CD4-positive, alpha-beta T cell (primary cell): ENCODE data around the gene UPF1. TPM values are rescaled to one million over a fixed set of nuclear protein-coding genes. Genes with fewer than 3 reads are reported as not detected.
A peak's percentile ranks its signal among the peaks of the same experiment; 100 is the strongest.

Source experiments
- ATAC-seq: fragments of 200-7000 bp; cut with Tn5 transposase; one replicate; pipeline ENCODE4 v1.10.0; 2022; ENCODE audit warnings: mild to moderate bottlenecking; ENCODE audit not compliant: poor library complexity
- CTCF ChIA-PET: fragments of 350-600 bp; sonication (Branson Sonifier 250); formaldehyde crosslinking; loops from one replicate; lab custom pipeline; 2021; ENCODE audit warnings: antibody characterized with exemption, inconsistent platforms; lab: Charles Lee
- POLR2A ChIA-PET: fragments of 350-600 bp; sonication (Branson Sonifier 250); formaldehyde crosslinking; loops from one replicate; lab custom pipeline; 2021; ENCODE audit warnings: antibody characterized with exemption, inconsistent platforms; lab: Charles Lee
- DNase-seq, 14 experiments: peaks; one replicate each; pipeline ENCODE4 v3.0.0-alpha.2; 2013 to 2020; ENCODE audit warnings: mixed read lengths in 2 of 14
- H3K27ac ChIP-seq, 2 donors: one replicate each; pipeline versions ENCODE4 v1.5.1 to v1.7.0; 2013; ENCODE audit warnings: low read length in 2 of 2, low read depth in 1 of 2, mild to moderate bottlenecking in 1 of 2
- H3K27me3 ChIP-seq, 2 experiments: 1 replicate in 1 of 2; 2 replicates in 1 of 2; pipeline versions ENCODE4 v1.6.1 to v1.7.0; 2013; ENCODE audit warnings: low read length in 2 of 2, control low read depth in 1 of 2, mild to moderate bottlenecking in 1 of 2, moderate library complexity in 1 of 2; ENCODE audit not compliant: insufficient read depth in 2 of 2, control insufficient read depth in 1 of 2
- H3K36me3 ChIP-seq: one replicate; pipeline ENCODE4 v1.6.1; 2013; ENCODE audit warnings: low read length, control low read depth; ENCODE audit not compliant: insufficient read depth
- H3K4me1 ChIP-seq: one replicate; pipeline ENCODE4 v1.6.1; 2013; ENCODE audit warnings: low read length, control low read depth; ENCODE audit not compliant: insufficient read depth
- H3K4me3 ChIP-seq: one replicate; pipeline ENCODE4 v1.5.1; 2013; ENCODE audit warnings: mild to moderate bottlenecking, low read length, moderate library complexity
- H3K9me3 ChIP-seq, 2 experiments: 1 replicate in 1 of 2; 2 replicates in 1 of 2; pipeline versions ENCODE4 v1.6.1 to v1.7.0; 2013; ENCODE audit warnings: low read length in 2 of 2, mild to moderate bottlenecking in 2 of 2, control low read depth in 1 of 2, moderate library complexity in 1 of 2; ENCODE audit not compliant: control insufficient read depth in 1 of 2, insufficient read depth in 1 of 2
- H3K27ac Mint-ChIP-seq: one replicate; pipeline ENCODE4 v1.8.0; 2020; ENCODE audit warnings: mixed read lengths
- H3K27me3 Mint-ChIP-seq: one replicate; pipeline ENCODE4 v1.8.0; 2021; ENCODE audit warnings: mixed read lengths
- H3K36me3 Mint-ChIP-seq: one replicate; pipeline ENCODE4 v1.8.0; 2021; ENCODE audit warnings: low read depth, mixed read lengths
- H3K4me1 Mint-ChIP-seq: one replicate; pipeline ENCODE4 v1.8.0; 2021; ENCODE audit warnings: low read depth, mixed read lengths
- H3K4me3 Mint-ChIP-seq: one replicate; pipeline ENCODE4 v1.8.0; 2020; ENCODE audit warnings: mild to moderate bottlenecking, mixed read lengths
- H3K9me3 Mint-ChIP-seq: one replicate; pipeline ENCODE4 v1.8.0; 2020; ENCODE audit warnings: mixed read lengths
- CTCF ChIP-seq: fragments of 200-600 bp; IDR thresholded peaks from one replicate; pipeline ENCODE4 v1.8.0; 2022; ENCODE audit warnings: antibody characterized with exemption, mild to moderate bottlenecking
- intact Hi-C, 2 experiments: fragments of 100-400 bp; cut with DNase I in 1 of 2; cut with micrococcal nuclease in 1 of 2; formaldehyde crosslinking; loops; one replicate each; pipeline versions ENCODE4 v1.15.1 to v1.9.0; 2023 to 2025; cut with DNase I, micrococcal nuclease
- total RNA-seq, 174 experiments: library from RNA in 2 of 174; stranded (reverse) in 2 of 174; gene quantifications; one replicate each; pipeline ENCODE4 v1.2.3 and lab custom pipeline; 2021 to 2026

Gene UPF1
- total RNA-seq, 2 experiments from 2014 or later: 146 to 150 TPM

DNA sequence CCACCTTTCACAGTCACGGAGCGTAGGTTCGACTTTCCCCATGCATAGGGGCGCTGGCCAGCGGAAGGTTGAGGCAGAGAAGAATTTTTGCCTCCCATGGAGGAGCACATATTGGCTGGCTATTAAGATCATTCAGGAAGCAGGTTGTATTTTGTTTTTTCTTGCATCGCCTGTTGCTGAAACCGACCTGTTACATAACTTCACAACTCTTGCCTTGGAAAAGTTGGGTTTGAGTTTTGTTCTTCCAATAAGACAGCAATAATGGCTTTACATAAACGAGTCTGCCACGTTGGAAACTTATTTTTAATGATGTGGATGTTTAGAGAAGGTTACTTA is 1.4 kb downstream of the UPF1 start:
- Histone ChIP-seq H3K4me3 (peak overlapping the region; percentile 64), H3K36me3 (peaks cover 25% of the 10 kb centered on the region), H3K9me3 (no peaks in the 10 kb centered on the region), H3K27ac (no peak overlapping the region), H3K4me1 (peaks cover 59% of the 10 kb centered on the region), H3K27me3 (no peaks in the 10 kb centered on the region)
- peaks cover 48% of the 10 kb centered on the region for H3K36me3 Mint-ChIP-seq
- H3K27me3 Mint-ChIP-seq: no peaks in the 10 kb centered on the region
- H3K4me3 Mint-ChIP-seq: peak overlapping the region; percentile 89
- DNase-seq (peak in 1 of 14 experiments; percentile 24), ATAC-seq (no peak)
- ChIA-PET CTCF (interaction anchor here (1.0 kb wide), 1 partner anchor 8 kb away, joined by 3 read pairs; no protein-coding TSS in a partner anchor), POLR2A (interaction anchor here (1.0 to 2.2 kb wide), 8 partner anchors 8 to 553 kb away, joined by 3 to 22 read pairs (median 8); partner anchors contain the start of genes ELL, FKBP8 and REX1BD)
- no peak for TF ChIP-seq CTCF
- no peaks in the 10 kb centered on the region for H3K9me3 Mint-ChIP-seq
- intact Hi-C loops: loop anchor here in 1 of 2 experiments (1.0 to 5.0 kb wide), 7 partner anchors 84 to 631 kb away; partner anchors contain the start of genes COPE, CRTC1, DDX49 and ELL
- H3K27ac Mint-ChIP-seq: peak overlapping the region; percentile 88
- H3K4me1 Mint-ChIP-seq: peaks cover 50% of the 10 kb centered on the region

DNA sequence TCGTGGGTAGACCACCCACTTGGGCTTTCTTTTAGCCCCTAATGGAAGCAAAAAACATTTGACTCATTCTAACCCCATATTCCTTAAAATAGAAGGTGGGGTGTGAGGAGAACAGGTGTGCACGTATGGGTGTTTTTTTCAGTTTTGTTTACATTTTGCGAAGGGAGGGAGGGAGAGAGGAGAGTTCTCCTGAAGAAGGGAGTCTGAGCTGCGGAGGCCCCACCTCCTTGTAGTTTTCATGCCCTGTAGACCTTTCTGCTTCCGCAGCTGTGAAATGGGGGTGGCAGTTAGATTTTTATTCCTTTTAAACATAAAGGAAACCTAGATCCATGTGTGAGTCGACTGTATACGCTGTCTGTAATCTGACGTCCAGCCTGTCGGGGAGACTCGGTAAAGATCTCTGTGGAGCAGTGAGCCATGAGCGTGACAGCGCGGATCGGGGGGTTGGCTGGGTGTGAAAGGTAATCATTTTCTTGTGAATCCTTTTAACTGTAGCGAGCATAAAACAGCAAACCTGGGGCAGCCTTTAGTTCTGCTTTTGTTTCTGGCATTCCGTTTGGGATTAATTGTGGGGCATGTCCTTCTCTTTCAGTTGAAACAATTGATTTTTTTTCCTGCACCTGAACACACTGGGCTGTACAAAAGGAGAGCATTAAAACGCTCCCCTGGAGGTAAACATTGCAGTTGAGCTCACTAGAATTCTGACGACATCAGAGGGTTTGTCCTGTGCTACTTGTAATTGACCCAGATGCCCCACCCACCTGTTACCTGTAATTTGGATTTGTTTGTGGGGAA is 2.3 kb downstream of the UPF1 start:
- H3K27me3 ChIP-seq: no peaks in the 10 kb centered on the region
- H3K27ac Mint-ChIP-seq: peak overlapping the region; percentile 88
- ATAC-seq (no peak), DNase-seq (peak in 1 of 14 experiments; percentile 25)
- no peaks in the 10 kb centered on the region for H3K9me3 Mint-ChIP-seq
- peaks cover 26% of the 10 kb centered on the region for H3K36me3 ChIP-seq
- intact Hi-C loops: loop anchor here in 1 of 2 experiments (1.0 to 5.0 kb wide), 7 partner anchors 83 to 632 kb away; partner anchors contain the start of genes COPE, CRTC1, DDX49 and ELL
- H3K36me3 Mint-ChIP-seq: peaks cover 54% of the 10 kb centered on the region
- peaks cover 67% of the 10 kb centered on the region for H3K4me1 ChIP-seq
- peaks cover 58% of the 10 kb centered on the region for H3K4me1 Mint-ChIP-seq
- H3K4me3 Mint-ChIP-seq: peak overlapping the region; percentile 89
- no peak for TF ChIP-seq CTCF
- no peaks in the 10 kb centered on the region for H3K9me3 ChIP-seq
- H3K4me3 ChIP-seq: peak overlapping the region; percentile 64
- CTCF ChIA-PET: interaction anchor here (0.9 to 1.1 kb wide), 2 partner anchors 10 to 314 kb away, joined by 3 read pairs; no protein-coding TSS in a partner anchor
- H3K27me3 Mint-ChIP-seq: no peaks in the 10 kb centered on the region
- POLR2A ChIA-PET: interaction anchor here (0.9 to 1.4 kb wide), 4 partner anchors 9 to 245 kb away, joined by 3 to 5 read pairs (median 3); partner anchors contain the start of gene COPE
- no peak overlapping the region for H3K27ac ChIP-seq

DNA sequence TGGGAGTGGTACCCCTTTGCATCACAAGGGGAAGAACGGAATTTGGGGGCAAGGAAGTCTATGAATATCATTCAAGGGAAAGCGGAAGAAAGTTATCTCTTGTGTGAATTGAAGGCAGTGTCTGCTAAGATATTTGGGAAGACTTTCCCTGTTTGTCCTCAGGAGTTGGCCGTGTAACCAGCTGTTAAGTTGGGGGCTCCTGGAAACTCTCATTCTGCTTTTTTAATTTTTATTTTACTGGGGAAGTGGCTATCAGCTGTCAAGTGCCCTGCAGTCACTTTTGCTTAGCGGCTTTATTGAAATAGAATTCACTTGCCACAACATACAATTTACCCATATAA is 2.9 kb downstream of the UPF1 start:
- CTCF ChIA-PET: interaction anchor here (1.1 kb wide), 1 partner anchor 10 kb away, joined by 3 read pairs; no protein-coding TSS in a partner anchor

More for the DNA sequence above, 2.9 kb downstream of the UPF1 start:
- intact Hi-C loops: loop anchor here in 1 of 2 experiments (5.0 kb wide), 6 partner anchors 83 to 632 kb away; partner anchors contain the start of genes COPE, DDX49, ELL and KLHL26
- H3K36me3 Mint-ChIP-seq: peaks cover 59% of the 10 kb centered on the region
- H3K9me3 Mint-ChIP-seq: no peaks in the 10 kb centered on the region
- Histone ChIP-seq H3K27me3 (no peaks in the 10 kb centered on the region), H3K4me3 (no peak overlapping the region), H3K4me1 (peaks cover 73% of the 10 kb centered on the region), H3K36me3 (peaks cover 28% of the 10 kb centered on the region), H3K9me3 (no peaks in the 10 kb centered on the region), H3K27ac (no peak overlapping the region)
- DNase-seq: no peak
- H3K27me3 Mint-ChIP-seq: no peaks in the 10 kb centered on the region
- ATAC-seq: no peak
- H3K4me1 Mint-ChIP-seq: peaks cover 64% of the 10 kb centered on the region
- TF ChIP-seq CTCF: no peak
- peak overlapping the region; percentile 89 for H3K4me3 Mint-ChIP-seq
- POLR2A ChIA-PET: interaction anchor here (1.4 kb wide), 1 partner anchor 9 kb away, joined by 3 read pairs; no protein-coding TSS in a partner anchor
- H3K27ac Mint-ChIP-seq: peak overlapping the region; percentile 88
